Daoy (cell line): ENCODE measurements around the gene CACNA1A. TPM values are rescaled to one million over a fixed set of nuclear protein-coding genes. Genes with fewer than 3 reads are reported as not detected.
A peak's percentile ranks its signal among the peaks of the same experiment; 100 is the strongest.

Experiments used
- DNase-seq: peaks from one replicate; pipeline ENCODE4 v3.0.0-alpha.2; 2015; ENCODE audit warnings: low read depth
- total RNA-seq: library from RNA; depleted of rRNA; stranded (reverse); fragments of >200 nt; shearing (Covaris generic); gene quantifications from 2 replicates; pipeline ENCODE4 v1.2.3, GENCODE V29; 2014

CACNA1A gene
- total RNA-seq, 1 experiment from 2014 or later = 5.0 TPM

GRCh38 chr19:13234518-13234917 is 271.8 kb downstream of the CACNA1A start:
- no peak for DNase-seq

- no peak for DNase-seq
These were observed 274.6 kb downstream of the CACNA1A start for GRCh38 chr19:13231663-13232062.

- DNase-seq = no peak
These were observed 277.0 kb downstream of the CACNA1A start for GRCh38 chr19:13229246-13229645.

- no peak for DNase-seq
These were observed 277.7 kb downstream of the CACNA1A start for GRCh38 chr19:13228561-13228960.

- no peak for DNase-seq
These were observed 279.3 kb downstream of the CACNA1A start for GRCh38 chr19:13226983-13227382.

- DNase-seq = no peak
These were observed 280.1 kb downstream of the CACNA1A start for GRCh38 chr19:13225973-13226865.

- DNase-seq = no peak
These were observed 281.2 kb downstream of the CACNA1A start for GRCh38 chr19:13225085-13225484.

GRCh38 chr19:13220847-13221246 is 285.4 kb downstream of the CACNA1A start:
- DNase-seq = no peak

GRCh38 chr19:13215572-13216380 is 290.5 kb downstream of the CACNA1A start:
- peak; percentile 41 for DNase-seq

- DNase-seq = no peak
These were observed 292.1 kb downstream of the CACNA1A start for GRCh38 chr19:13214036-13214730.

GRCh38 chr19:13212759-13213330 is 293.4 kb downstream of the CACNA1A start:
- peak; percentile 75 for DNase-seq

GRCh38 chr19:13211426-13212308 is 294.6 kb downstream of the CACNA1A start:
- DNase-seq = no peak

- no peak for DNase-seq
These were observed 295.3 kb downstream of the CACNA1A start for GRCh38 chr19:13210941-13211340.

- no peak for DNase-seq
These were observed 295.9 kb downstream of the CACNA1A start for GRCh38 chr19:13210339-13210775.

GRCh38 chr19:13209484-13210338 is 296.6 kb downstream of the CACNA1A start:
- DNase-seq = no peak

GRCh38 chr19:13208672-13209483 is 297.4 kb downstream of the CACNA1A start:
- no peak for DNase-seq

GRCh38 chr19:13207846-13208671 is 298.2 kb downstream of the CACNA1A start:
- DNase-seq = peak; percentile 48
